Suprapubic skin (tissue), 4 donors: ENCODE data around the gene NEK2.

Experiments used
- POLR2A ChIP-seq, 2 donors: fragments of 450-650 bp; IDR thresholded peaks; one replicate each; pipeline ENCODE4 v1.6.1; 2017; ENCODE audit warnings: antibody characterized with exemption in 2 of 2, mild to moderate bottlenecking in 2 of 2, moderate library complexity in 2 of 2
- POLR2AphosphoS5 ChIP-seq, 3 donors: sonication (generic); formaldehyde crosslinking; IDR thresholded peaks; one replicate each; pipeline ENCODE4 v1.6.1; 2017; ENCODE audit warnings: antibody characterized with exemption in 3 of 3
- TF ChIP-seq, protein P1 (sequence below), 2 donors: fragments of 200-600 bp in 1 of 2; fragments of 450-650 bp in 1 of 2; sonication (generic) in 1 of 2; IDR thresholded peaks; one replicate each; pipeline ENCODE4 v1.5.1; 2016 to 2019; ENCODE audit warnings: antibody characterized with exemption in 2 of 2, mild to moderate bottlenecking in 1 of 2, moderate library complexity in 1 of 2

GRCh38 chr1:211634461-211634860 lies 41.0 kb downstream of the NEK2 start:
- TF ChIP-seq, protein P1, sequence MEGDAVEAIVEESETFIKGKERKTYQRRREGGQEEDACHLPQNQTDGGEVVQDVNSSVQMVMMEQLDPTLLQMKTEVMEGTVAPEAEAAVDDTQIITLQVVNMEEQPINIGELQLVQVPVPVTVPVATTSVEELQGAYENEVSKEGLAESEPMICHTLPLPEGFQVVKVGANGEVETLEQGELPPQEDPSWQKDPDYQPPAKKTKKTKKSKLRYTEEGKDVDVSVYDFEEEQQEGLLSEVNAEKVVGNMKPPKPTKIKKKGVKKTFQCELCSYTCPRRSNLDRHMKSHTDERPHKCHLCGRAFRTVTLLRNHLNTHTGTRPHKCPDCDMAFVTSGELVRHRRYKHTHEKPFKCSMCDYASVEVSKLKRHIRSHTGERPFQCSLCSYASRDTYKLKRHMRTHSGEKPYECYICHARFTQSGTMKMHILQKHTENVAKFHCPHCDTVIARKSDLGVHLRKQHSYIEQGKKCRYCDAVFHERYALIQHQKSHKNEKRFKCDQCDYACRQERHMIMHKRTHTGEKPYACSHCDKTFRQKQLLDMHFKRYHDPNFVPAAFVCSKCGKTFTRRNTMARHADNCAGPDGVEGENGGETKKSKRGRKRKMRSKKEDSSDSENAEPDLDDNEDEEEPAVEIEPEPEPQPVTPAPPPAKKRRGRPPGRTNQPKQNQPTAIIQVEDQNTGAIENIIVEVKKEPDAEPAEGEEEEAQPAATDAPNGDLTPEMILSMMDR (IDR thresholded peaks at IDR 0.05): no peak
- no peak for TF ChIP-seq POLR2AphosphoS5 (IDR thresholded peaks at IDR 0.05)
- TF ChIP-seq POLR2A (IDR thresholded peaks at IDR 0.05): no peak
